ENCODE measurements around the gene RRP36.
"Not testable (repeated sequence)": the region's sequence is repeated elsewhere in the genome, so short reads cannot be mapped to it uniquely, and the experiment has no call there.

RRP36 gene

GRCh38 chr6:43021270-43022047, at the start of gene RRP36:
TSS of gene RRP36 (plus strand) at chr6:43021623. CDS start at chr6:43021655, 32 bp downstream.
- DNase-seq: peak; percentile 69

- DNase-seq: no peak
Measured at GRCh38 chr6:42971746-42972327, 49.6 kb upstream of the RRP36 start.

- DNase-seq: no peak
Measured at GRCh38 chr6:42973926-42974325, 47.5 kb upstream of the RRP36 start.

- no peak for DNase-seq
Measured at GRCh38 chr6:42974919-42975505, 46.4 kb upstream of the RRP36 start.

- DNase-seq: no peak
Measured at GRCh38 chr6:42978487-42978838, 43.0 kb upstream of the RRP36 start.

- DNase-seq: peak; percentile 80
Measured at GRCh38 chr6:42978839-42979522, 42.4 kb upstream of the RRP36 start, which contains the start of gene PEX6. TSS of gene PEX6 (minus strand) at chr6:42979181. CDS start at chr6:42979150, 31 bp downstream.

- DNase-seq: no peak
Measured at GRCh38 chr6:42979523-42980177, 41.8 kb upstream of the RRP36 start.

- no peak for DNase-seq
Measured at GRCh38 chr6:42981836-42982235, 39.6 kb upstream of the RRP36 start.

GRCh38 chr6:42984001-42984923, 37.2 kb upstream of the RRP36 start, which contains the start of gene PPP2R5D:
TSS of gene PPP2R5D (plus strand) at chr6:42984570. CDS start at chr6:42984678, 108 bp downstream.
- DNase-seq: peak; percentile 97

- no peak for DNase-seq
Measured at GRCh38 chr6:42984924-42985475, 36.4 kb upstream of the RRP36 start.

GRCh38 chr6:42987533-42988451, 33.6 kb upstream of the RRP36 start:
- DNase-seq: no peak

GRCh38 chr6:42988486-42989020, 32.9 kb upstream of the RRP36 start:
- no peak for DNase-seq

- DNase-seq: no peak
Measured at GRCh38 chr6:42989923-42990322, 31.5 kb upstream of the RRP36 start.

GRCh38 chr6:42993445-42993844, 28.0 kb upstream of the RRP36 start:
- DNase-seq: no peak

GRCh38 chr6:42996513-42996912, 24.9 kb upstream of the RRP36 start:
- DNase-seq: no peak

- DNase-seq: not testable (repeated sequence)
Measured at GRCh38 chr6:42998205-42998604, 23.2 kb upstream of the RRP36 start.

- DNase-seq: no peak
Measured at GRCh38 chr6:43001843-43002242, 19.6 kb upstream of the RRP36 start.

GRCh38 chr6:43005844-43006243, 15.6 kb upstream of the RRP36 start:
- DNase-seq: no peak

- no peak for DNase-seq
Measured at GRCh38 chr6:43006251-43006650, 15.2 kb upstream of the RRP36 start.

GRCh38 chr6:43007126-43007525, 14.3 kb upstream of the RRP36 start:
- no peak for DNase-seq
